Activated CD8-positive, alpha-beta memory T cell treated with anti-CD3 and anti-CD28 coated beads, Interleukin-2, amount 50 U/mL, for 48 hours (primary cell): Measurements from ENCODE around the gene ZKSCAN5.
A peak's percentile ranks its signal among the peaks of the same experiment; 100 is the strongest.
"Not testable (repeated sequence)": the region's sequence is repeated elsewhere in the genome, so short reads cannot be mapped to it uniquely, and the experiment has no call there.

Experiments used
- DNase-seq: peaks from one replicate; pipeline ENCODE4 v3.0.0-alpha.2; 2020

ZKSCAN5 gene

GRCh38 chr7:99498546-99498944 lies 5.9 kb upstream of the ZKSCAN5 start:
- DNase-seq: no peak

GRCh38 chr7:99499371-99499720 lies 5.1 kb upstream of the ZKSCAN5 start:
- no peak for DNase-seq

GRCh38 chr7:99499721-99500636 lies 4.5 kb upstream of the ZKSCAN5 start, which contains the start of gene ZNF394:
TSS of gene ZNF394 (minus strand) at chr7:99500281. CDS start at chr7:99500093, 188 bp downstream.
- DNase-seq: peak; percentile 92

- DNase-seq: no peak
Observed at GRCh38 chr7:99500637-99501009, 3.8 kb upstream of the ZKSCAN5 start.

GRCh38 chr7:99501236-99501635 lies 3.2 kb upstream of the ZKSCAN5 start:
- DNase-seq: not testable (repeated sequence)

- DNase-seq: no peak
Observed at GRCh38 chr7:99504281-99504602, 220 bp upstream of the ZKSCAN5 start.

GRCh38 chr7:99505324-99505662 lies 831 bp downstream of the ZKSCAN5 start:
- DNase-seq: no peak

GRCh38 chr7:99514050-99514449 lies 9.6 kb downstream of the ZKSCAN5 start:
- DNase-seq: no peak

- no peak for DNase-seq
Observed at GRCh38 chr7:99521399-99521798, 16.9 kb downstream of the ZKSCAN5 start.

- DNase-seq: no peak
Observed at GRCh38 chr7:99525713-99526440, 21.4 kb downstream of the ZKSCAN5 start.

GRCh38 chr7:99531354-99531765 lies 26.9 kb downstream of the ZKSCAN5 start:
- DNase-seq: no peak

GRCh38 chr7:99535667-99536066 lies 31.2 kb downstream of the ZKSCAN5 start:
- no peak for DNase-seq

GRCh38 chr7:99539213-99539811 lies 34.9 kb downstream of the ZKSCAN5 start:
- no peak for DNase-seq

GRCh38 chr7:99540542-99540941 lies 36.1 kb downstream of the ZKSCAN5 start:
- no peak for DNase-seq

- no peak for DNase-seq
Observed at GRCh38 chr7:99541212-99541611, 36.8 kb downstream of the ZKSCAN5 start.

GRCh38 chr7:99543081-99543671 lies 38.7 kb downstream of the ZKSCAN5 start:
- DNase-seq: no peak

GRCh38 chr7:99543916-99544315 lies 39.5 kb downstream of the ZKSCAN5 start:
- DNase-seq: no peak

- DNase-seq: not testable (repeated sequence)
Observed at GRCh38 chr7:99545308-99545707, 40.8 kb downstream of the ZKSCAN5 start.

- not testable (repeated sequence) for DNase-seq
Observed at GRCh38 chr7:99549545-99549944, 45.1 kb downstream of the ZKSCAN5 start.

- DNase-seq: no peak
Observed at GRCh38 chr7:99551334-99551733, 46.9 kb downstream of the ZKSCAN5 start.

- DNase-seq: peak; percentile 93
Observed at GRCh38 chr7:99551767-99552463, 47.5 kb downstream of the ZKSCAN5 start, which contains the start of gene FAM200A. TSS of gene FAM200A (minus strand) at chr7:99552114. CDS start at chr7:99548407, 3,707 bp downstream.

GRCh38 chr7:99553039-99553438 lies 48.6 kb downstream of the ZKSCAN5 start:
- no peak for DNase-seq

- no peak for DNase-seq
Observed at GRCh38 chr7:99554939-99555338, 50.5 kb downstream of the ZKSCAN5 start.
